ENCODE data around the gene DOCK6. TPM values are rescaled to one million over a fixed set of nuclear protein-coding genes. Genes with fewer than 3 reads are reported as not detected.
A peak's percentile ranks its signal among the peaks of the same experiment; 100 is the strongest.

DOCK6 gene
- total and polyA plus RNA-seq, 10 of the 15 experiments (the other 5 are each of a cell fraction or from before 2014, with no cell fraction given): 0.76 to 24.8 (median 4.7) TPM

DNA sequence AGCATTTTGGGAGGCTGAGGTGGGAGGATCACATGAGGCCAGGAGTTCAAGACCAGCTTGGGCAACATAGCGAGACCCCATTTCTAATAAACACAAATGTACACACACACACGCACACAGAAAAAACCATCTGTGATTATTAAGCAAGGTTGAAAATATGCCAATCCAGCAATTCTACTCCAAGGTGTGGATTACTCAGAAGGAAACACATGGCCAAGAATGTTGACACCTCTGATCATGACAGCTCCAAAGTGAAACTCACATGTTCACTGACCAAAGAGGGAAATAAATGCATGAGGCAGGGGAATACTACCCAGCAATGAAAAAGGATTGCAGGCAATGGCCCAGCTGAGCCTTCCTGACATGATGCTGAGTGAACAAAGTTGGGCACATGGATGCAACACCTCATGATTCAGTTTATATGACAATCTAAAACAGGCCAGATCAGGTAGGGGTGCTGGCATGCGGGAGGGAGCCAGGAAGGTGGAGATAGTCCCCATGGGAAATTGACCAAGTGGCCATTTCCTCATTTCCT lies 4.4 kb downstream of the DOCK6 start:
- CTCF ChIA-PET: interaction anchor here (1.0 kb wide), 1 partner anchor 25 kb away, joined by 3 read pairs; no protein-coding TSS in a partner anchor
- H3K4me1 ChIP-seq (ENCODE audit: control insufficient read depth, insufficient read depth, low read length): no peaks in the 10 kb centered on the region
- no peaks in the 10 kb centered on the region for H3K27me3 ChIP-seq (replicated peaks in 1 of 2; ENCODE audit: control insufficient read depth in 2 of 2, insufficient read depth in 2 of 2, low read length in 1 of 2)
- no peaks in the 10 kb centered on the region for H3K79me2 ChIP-seq (ENCODE audit: control insufficient read depth, insufficient read depth, low read length)
- no peaks in the 10 kb centered on the region for H3K9me3 ChIP-seq (replicated peaks; ENCODE audit: control insufficient read depth, insufficient read depth, low read length)
- RAD21 ChIA-PET (ENCODE audit: unreplicated experiment): no interaction called here
- POLR2A ChIA-PET: no interaction called here
- no peak overlapping the region for H3K4me3 ChIP-seq
- no TSS peak for BruUV-seq (replicated peaks)
- H3K4me2 ChIP-seq (ENCODE audit: control insufficient read depth, insufficient read depth): no peak overlapping the region
- H3K9ac ChIP-seq (ENCODE audit: control insufficient read depth, insufficient read depth, low read length): no peak overlapping the region
- H3K36me3 ChIP-seq (ENCODE audit: control insufficient read depth in 2 of 2, insufficient read depth in 2 of 2, low read length in 1 of 2): no peaks in the 10 kb centered on the region
- intact Hi-C loops (cut with micrococcal nuclease; ENCODE audit: unreplicated experiment) (no loop called here), in situ Hi-C loops (cut with MboI) (no loop called here)
- ATAC-seq: no peak
- SMC1A ChIA-PET (ENCODE audit: uncharacterized antibody, unreplicated experiment): no interaction called here
- no peak for DNase-seq (ENCODE audit: low read depth, low spot score)
- 0 out of 2 replicates have a peak, but pooled peaks have one; percentile 21 for TF ChIP-seq ZNF217 (IDR thresholded peaks at IDR 0.05)
- TF ChIP-seq, protein P1, sequence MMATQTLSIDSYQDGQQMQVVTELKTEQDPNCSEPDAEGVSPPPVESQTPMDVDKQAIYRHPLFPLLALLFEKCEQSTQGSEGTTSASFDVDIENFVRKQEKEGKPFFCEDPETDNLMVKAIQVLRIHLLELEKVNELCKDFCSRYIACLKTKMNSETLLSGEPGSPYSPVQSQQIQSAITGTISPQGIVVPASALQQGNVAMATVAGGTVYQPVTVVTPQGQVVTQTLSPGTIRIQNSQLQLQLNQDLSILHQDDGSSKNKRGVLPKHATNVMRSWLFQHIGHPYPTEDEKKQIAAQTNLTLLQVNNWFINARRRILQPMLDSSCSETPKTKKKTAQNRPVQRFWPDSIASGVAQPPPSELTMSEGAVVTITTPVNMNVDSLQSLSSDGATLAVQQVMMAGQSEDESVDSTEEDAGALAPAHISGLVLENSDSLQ (IDR thresholded peaks at IDR 0.05): no peak
- no peak for TF ChIP-seq HSF1 (IDR thresholded peaks at IDR 0.05; ENCODE audit: low read depth, low read length)
- TF ChIP-seq MAX (IDR thresholded peaks at IDR 0.05; ENCODE audit: low read depth, low read length): no peak
- TF ChIP-seq, protein P2, sequence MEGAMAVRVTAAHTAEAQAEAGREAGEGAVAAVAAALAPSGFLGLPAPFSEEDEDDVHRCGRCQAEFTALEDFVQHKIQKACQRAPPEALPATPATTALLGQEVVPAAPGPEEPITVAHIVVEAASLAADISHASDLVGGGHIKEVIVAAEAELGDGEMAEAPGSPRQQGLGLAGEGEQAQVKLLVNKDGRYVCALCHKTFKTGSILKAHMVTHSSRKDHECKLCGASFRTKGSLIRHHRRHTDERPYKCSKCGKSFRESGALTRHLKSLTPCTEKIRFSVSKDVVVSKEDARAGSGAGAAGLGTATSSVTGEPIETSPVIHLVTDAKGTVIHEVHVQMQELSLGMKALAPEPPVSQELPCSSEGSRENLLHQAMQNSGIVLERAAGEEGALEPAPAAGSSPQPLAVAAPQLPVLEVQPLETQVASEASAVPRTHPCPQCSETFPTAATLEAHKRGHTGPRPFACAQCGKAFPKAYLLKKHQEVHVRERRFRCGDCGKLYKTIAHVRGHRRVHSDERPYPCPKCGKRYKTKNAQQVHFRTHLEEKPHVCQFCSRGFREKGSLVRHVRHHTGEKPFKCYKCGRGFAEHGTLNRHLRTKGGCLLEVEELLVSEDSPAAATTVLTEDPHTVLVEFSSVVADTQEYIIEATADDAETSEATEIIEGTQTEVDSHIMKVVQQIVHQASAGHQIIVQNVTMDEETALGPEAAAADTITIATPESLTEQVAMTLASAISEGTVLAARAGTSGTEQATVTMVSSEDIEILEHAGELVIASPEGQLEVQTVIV (IDR thresholded peaks at IDR 0.05; ENCODE audit: borderline replicate concordance, partially characterized antibody): no peak
- TF ChIP-seq ZNF622 (IDR thresholded peaks at IDR 0.05): no peak
- no peak for TF ChIP-seq KDM1A (IDR thresholded peaks at IDR 0.05; ENCODE audit: borderline replicate concordance)
- peak; percentile 70; the same call in 1 of the 2 replicates for TF ChIP-seq SMARCA5 (IDR thresholded peaks at IDR 0.05)
- no peak for TF ChIP-seq SMAD5 (IDR thresholded peaks at IDR 0.05; ENCODE audit: low read depth)
- no peak for TF ChIP-seq NR2C2 (IDR thresholded peaks at IDR 0.05; ENCODE audit: borderline replicate concordance, control insufficient read depth, insufficient read length, low read depth)
- no peak for TF ChIP-seq ZNF274 (IDR thresholded peaks at IDR 0.05; ENCODE audit: insufficient read depth, insufficient read length)
- TF ChIP-seq, protein P3, sequence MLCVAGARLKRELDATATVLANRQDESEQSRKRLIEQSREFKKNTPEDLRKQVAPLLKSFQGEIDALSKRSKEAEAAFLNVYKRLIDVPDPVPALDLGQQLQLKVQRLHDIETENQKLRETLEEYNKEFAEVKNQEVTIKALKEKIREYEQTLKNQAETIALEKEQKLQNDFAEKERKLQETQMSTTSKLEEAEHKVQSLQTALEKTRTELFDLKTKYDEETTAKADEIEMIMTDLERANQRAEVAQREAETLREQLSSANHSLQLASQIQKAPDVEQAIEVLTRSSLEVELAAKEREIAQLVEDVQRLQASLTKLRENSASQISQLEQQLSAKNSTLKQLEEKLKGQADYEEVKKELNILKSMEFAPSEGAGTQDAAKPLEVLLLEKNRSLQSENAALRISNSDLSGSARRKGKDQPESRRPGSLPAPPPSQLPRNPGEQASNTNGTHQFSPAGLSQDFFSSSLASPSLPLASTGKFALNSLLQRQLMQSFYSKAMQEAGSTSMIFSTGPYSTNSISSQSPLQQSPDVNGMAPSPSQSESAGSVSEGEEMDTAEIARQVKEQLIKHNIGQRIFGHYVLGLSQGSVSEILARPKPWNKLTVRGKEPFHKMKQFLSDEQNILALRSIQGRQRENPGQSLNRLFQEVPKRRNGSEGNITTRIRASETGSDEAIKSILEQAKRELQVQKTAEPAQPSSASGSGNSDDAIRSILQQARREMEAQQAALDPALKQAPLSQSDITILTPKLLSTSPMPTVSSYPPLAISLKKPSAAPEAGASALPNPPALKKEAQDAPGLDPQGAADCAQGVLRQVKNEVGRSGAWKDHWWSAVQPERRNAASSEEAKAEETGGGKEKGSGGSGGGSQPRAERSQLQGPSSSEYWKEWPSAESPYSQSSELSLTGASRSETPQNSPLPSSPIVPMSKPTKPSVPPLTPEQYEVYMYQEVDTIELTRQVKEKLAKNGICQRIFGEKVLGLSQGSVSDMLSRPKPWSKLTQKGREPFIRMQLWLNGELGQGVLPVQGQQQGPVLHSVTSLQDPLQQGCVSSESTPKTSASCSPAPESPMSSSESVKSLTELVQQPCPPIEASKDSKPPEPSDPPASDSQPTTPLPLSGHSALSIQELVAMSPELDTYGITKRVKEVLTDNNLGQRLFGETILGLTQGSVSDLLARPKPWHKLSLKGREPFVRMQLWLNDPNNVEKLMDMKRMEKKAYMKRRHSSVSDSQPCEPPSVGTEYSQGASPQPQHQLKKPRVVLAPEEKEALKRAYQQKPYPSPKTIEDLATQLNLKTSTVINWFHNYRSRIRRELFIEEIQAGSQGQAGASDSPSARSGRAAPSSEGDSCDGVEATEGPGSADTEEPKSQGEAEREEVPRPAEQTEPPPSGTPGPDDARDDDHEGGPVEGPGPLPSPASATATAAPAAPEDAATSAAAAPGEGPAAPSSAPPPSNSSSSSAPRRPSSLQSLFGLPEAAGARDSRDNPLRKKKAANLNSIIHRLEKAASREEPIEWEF (IDR thresholded peaks at IDR 0.05; ENCODE audit: insufficient replicate concordance, low read depth, low read length): no peak
- no peak for TF ChIP-seq BCL11A (IDR thresholded peaks at IDR 0.05; ENCODE audit: low read depth, low read length)
- peak; percentile 39; the same call in 1 of the 2 replicates for TF ChIP-seq SPI1 (IDR thresholded peaks at IDR 0.05; ENCODE audit: borderline replicate concordance, insufficient read depth, low read depth, low read length)
- H4K20me1 ChIP-seq (ENCODE audit: control insufficient read depth, insufficient read depth): no peaks in the 10 kb centered on the region; the same call in 1 of the 2 replicates
- 64% methylated on average over 3 of the region's 3 CpGs for WGBS (ENCODE audit: insufficient coverage, insufficient replicate concordance, low lambda C conversion rate, missing lambda C conversion rate)
- FAIRE-seq: no peak
- no peak overlapping the region for H2AFZ ChIP-seq (ENCODE audit: control insufficient read depth, low read depth, low read length)
- H3K27ac ChIP-seq (ENCODE audit: control insufficient read depth, insufficient read depth): no peak overlapping the region
